Keratinocyte (primary cell): ENCODE measurements around the gene ZNF81.

Experiments
- EZH2 ChIP-seq: IDR thresholded peaks from one replicate; pipeline ENCODE4 v1.6.1; 2012; ENCODE audit warnings: inconsistent platforms, mild to moderate bottlenecking, low read length, moderate library complexity
- TF ChIP-seq, protein P1 (sequence below), 3 experiments: IDR thresholded peaks in 1 of 3; conservative IDR thresholded peaks in 1 of 3; optimal IDR thresholded peaks in 1 of 3; 2 replicates in 2 of 3; 3 replicates in 1 of 3; pipeline versions ENCODE3 to v1.5.1; 2011; ENCODE audit warnings: low read length in 3 of 3, mild to moderate bottlenecking in 3 of 3, moderate library complexity in 2 of 3, control low read depth in 1 of 3, inconsistent platforms in 1 of 3; ENCODE audit not compliant: insufficient read depth in 2 of 3; ENCODE audit errors: extremely low read depth in 1 of 3

DNA sequence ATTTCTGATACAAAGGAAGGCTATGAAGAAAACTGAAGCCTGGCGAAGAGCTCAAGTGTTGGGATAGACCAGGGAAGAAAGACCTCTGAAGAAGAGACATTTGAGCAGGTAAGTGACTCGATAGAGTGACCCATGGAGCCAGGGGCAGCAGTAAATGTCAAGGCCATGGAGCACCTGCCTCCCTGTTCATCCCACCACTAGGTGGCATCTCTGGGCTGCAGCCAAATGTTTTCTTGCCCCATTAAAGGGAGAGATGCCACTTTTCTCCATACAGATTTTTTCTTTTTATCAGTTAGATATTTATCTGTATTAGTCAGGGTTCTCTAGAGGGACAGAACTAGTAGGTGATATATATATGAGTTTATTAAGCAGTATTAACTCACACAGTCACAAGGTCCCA is 4.9 kb upstream of the ZNF81 start:
- TF ChIP-seq, protein P1, sequence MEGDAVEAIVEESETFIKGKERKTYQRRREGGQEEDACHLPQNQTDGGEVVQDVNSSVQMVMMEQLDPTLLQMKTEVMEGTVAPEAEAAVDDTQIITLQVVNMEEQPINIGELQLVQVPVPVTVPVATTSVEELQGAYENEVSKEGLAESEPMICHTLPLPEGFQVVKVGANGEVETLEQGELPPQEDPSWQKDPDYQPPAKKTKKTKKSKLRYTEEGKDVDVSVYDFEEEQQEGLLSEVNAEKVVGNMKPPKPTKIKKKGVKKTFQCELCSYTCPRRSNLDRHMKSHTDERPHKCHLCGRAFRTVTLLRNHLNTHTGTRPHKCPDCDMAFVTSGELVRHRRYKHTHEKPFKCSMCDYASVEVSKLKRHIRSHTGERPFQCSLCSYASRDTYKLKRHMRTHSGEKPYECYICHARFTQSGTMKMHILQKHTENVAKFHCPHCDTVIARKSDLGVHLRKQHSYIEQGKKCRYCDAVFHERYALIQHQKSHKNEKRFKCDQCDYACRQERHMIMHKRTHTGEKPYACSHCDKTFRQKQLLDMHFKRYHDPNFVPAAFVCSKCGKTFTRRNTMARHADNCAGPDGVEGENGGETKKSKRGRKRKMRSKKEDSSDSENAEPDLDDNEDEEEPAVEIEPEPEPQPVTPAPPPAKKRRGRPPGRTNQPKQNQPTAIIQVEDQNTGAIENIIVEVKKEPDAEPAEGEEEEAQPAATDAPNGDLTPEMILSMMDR (optimal IDR thresholded peaks at IDR 0.05 in 1 of 3, IDR thresholded peaks at IDR 0.05 in 1 of 3, conservative IDR thresholded peaks at IDR 0.05 in 1 of 3; ENCODE audit: extremely low read depth in 1 of 3, insufficient read depth in 2 of 3, low read length in 3 of 3): peak; percentile 57 to 84 (median 71)
- TF ChIP-seq EZH2: no peak
